ENCODE measurements around the gene EPHB1.

DNA sequence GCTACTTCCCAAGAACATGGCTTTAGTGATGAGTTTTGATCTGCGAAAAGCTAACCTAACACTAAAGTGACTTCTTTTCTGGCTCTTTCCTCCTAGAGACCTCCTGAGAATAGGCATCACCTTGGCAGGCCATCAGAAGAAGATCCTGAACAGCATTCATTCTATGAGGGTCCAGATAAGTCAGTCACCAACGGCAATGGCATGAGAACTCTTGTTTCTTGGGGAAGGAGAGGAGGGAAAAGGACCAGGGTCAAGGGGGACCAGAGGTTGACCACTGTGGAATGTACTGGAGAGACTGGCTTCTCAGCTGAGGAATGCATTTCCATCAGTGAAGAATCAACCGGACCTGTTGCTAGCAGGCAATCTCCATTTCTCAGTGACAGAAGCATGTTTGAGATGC is 463.9 kb downstream of the EPHB1 start:
- TF ChIP-seq, protein P1, sequence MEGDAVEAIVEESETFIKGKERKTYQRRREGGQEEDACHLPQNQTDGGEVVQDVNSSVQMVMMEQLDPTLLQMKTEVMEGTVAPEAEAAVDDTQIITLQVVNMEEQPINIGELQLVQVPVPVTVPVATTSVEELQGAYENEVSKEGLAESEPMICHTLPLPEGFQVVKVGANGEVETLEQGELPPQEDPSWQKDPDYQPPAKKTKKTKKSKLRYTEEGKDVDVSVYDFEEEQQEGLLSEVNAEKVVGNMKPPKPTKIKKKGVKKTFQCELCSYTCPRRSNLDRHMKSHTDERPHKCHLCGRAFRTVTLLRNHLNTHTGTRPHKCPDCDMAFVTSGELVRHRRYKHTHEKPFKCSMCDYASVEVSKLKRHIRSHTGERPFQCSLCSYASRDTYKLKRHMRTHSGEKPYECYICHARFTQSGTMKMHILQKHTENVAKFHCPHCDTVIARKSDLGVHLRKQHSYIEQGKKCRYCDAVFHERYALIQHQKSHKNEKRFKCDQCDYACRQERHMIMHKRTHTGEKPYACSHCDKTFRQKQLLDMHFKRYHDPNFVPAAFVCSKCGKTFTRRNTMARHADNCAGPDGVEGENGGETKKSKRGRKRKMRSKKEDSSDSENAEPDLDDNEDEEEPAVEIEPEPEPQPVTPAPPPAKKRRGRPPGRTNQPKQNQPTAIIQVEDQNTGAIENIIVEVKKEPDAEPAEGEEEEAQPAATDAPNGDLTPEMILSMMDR (conservative IDR thresholded peaks at IDR 0.05 in 1 of 2, IDR thresholded peaks at IDR 0.05 in 1 of 2; ENCODE audit: extremely low read depth in 1 of 2, insufficient read depth in 1 of 2, low read depth in 1 of 2, low read length in 2 of 2) = no peak
- no peak for TF ChIP-seq EZH2 (IDR thresholded peaks at IDR 0.05; ENCODE audit: borderline replicate concordance, low read length)

Measured in mammary epithelial cell (primary cell).